ENCODE measurements around the gene DNAJB9. TPM values are rescaled to one million over a fixed set of nuclear protein-coding genes. Genes with fewer than 3 reads are reported as not detected.

Gene DNAJB9
- polyA plus RNA-seq, 2 of the 4 experiments (the other 2 are of a cell fraction) = 14.8 to 16.2 TPM

DNA sequence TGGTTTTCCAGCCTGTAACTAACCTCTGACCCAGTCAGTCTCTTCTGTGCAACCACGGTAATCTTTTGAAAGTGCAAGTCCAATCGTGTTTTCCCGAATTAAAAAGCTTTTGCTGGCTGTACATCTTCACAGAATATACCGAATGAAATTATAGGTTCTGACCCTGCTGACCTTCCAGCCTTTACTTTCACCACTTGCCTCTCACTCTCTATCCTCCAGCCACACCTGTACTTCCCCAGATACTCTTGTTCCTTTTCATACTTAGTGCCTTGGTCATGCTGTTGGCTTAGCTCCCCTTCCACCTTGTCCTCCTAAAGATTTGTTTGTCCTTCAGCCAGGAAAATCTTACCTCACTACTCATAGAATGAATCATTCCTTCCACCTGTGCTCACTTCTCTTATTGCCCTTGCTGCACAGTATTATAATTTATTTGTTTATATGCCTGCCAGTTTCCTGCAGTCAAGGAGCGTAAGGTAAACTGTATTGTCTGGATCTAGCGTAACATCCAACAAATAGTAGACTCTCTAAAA lies 41.4 kb upstream of the DNAJB9 start:
- Histone ChIP-seq H3K4me2 (no peak overlapping the region), H3K4me3 (no peak overlapping the region), H3K9me3 (no peaks in the 10 kb centered on the region), H3K27ac (no peak overlapping the region), H3K4me1 (peaks cover 10% of the 10 kb centered on the region)
- ChIA-PET POLR2A (no interaction called here), CTCF (no interaction called here)
- 81% methylated on average over 6 of the region's 6 CpGs for WGBS (ENCODE audit: missing lambda C conversion rate)
- TF ChIP-seq CHD4 (IDR thresholded peaks at IDR 0.05; ENCODE audit: borderline replicate concordance) = no peak
- no peak for TF ChIP-seq ZSCAN20 (CRISPR knock-in tag; IDR thresholded peaks at IDR 0.05)
- no peak for TF ChIP-seq JUN (IDR thresholded peaks at IDR 0.05)
- no peak for TF ChIP-seq BHLHE40 (IDR thresholded peaks at IDR 0.05; ENCODE audit: low read depth, low read length)
- TF ChIP-seq, protein P1, sequence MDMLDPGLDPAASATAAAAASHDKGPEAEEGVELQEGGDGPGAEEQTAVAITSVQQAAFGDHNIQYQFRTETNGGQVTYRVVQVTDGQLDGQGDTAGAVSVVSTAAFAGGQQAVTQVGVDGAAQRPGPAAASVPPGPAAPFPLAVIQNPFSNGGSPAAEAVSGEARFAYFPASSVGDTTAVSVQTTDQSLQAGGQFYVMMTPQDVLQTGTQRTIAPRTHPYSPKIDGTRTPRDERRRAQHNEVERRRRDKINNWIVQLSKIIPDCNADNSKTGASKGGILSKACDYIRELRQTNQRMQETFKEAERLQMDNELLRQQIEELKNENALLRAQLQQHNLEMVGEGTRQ (IDR thresholded peaks at IDR 0.05) = no peak
- no peak for TF ChIP-seq EP300 (IDR thresholded peaks at IDR 0.05)
- TF ChIP-seq HOXB5 (CRISPR knock-in tag; IDR thresholded peaks at IDR 0.05) = no peak
- TF ChIP-seq RCOR1 (IDR thresholded peaks at IDR 0.05; ENCODE audit: low read depth, low read length) = no peak
- no peak for TF ChIP-seq HDAC2 (IDR thresholded peaks at IDR 0.05)
- TF ChIP-seq MAZ (IDR thresholded peaks at IDR 0.05; ENCODE audit: borderline replicate concordance, low read depth, low read length) = no peak
- TF ChIP-seq SMC3 (IDR thresholded peaks at IDR 0.05) = no peak
- no peak for FAIRE-seq
- DNase-seq (ENCODE audit: low read depth in 1 of 2, low spot score in 1 of 2) = no peak
- ATAC-seq = no peak

DNA sequence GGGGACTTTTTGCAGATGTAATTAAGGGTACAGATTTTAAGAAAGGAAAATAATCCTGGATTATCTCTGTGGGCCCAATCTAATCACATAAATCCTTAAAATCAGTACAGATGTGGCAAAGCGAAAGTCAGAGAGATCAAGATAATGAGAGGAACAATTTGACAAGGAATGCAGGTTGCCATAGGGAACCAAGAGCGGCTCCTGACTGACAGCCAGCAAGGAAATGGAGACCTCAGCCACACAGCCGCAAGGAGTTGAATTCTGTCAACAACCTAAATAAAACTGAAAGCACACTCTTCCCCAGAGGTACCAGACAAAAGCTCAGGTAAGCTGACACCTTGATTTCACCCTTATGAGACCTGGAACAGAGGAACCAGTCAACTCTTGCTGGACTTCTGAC lies 40.3 kb upstream of the DNAJB9 start:
- no peak overlapping the region for H3K27ac ChIP-seq
- ChIA-PET CTCF (interaction anchor here (1.0 kb wide), 1 partner anchor 19 kb away, joined by 5 read pairs; no protein-coding TSS in a partner anchor), POLR2A (no interaction called here)
- WGBS (ENCODE audit: missing lambda C conversion rate) = 86% methylated on average over 3 of the region's 3 CpGs
- H3K4me3 ChIP-seq = no peak overlapping the region
- TF ChIP-seq CHD2 (IDR thresholded peaks at IDR 0.05; ENCODE audit: low read length, partially characterized antibody) = no peak
- TF ChIP-seq, protein P2, sequence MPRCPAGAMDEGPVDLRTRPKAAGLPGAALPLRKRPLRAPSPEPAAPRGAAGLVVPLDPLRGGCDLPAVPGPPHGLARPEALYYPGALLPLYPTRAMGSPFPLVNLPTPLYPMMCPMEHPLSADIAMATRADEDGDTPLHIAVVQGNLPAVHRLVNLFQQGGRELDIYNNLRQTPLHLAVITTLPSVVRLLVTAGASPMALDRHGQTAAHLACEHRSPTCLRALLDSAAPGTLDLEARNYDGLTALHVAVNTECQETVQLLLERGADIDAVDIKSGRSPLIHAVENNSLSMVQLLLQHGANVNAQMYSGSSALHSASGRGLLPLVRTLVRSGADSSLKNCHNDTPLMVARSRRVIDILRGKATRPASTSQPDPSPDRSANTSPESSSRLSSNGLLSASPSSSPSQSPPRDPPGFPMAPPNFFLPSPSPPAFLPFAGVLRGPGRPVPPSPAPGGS (IDR thresholded peaks at IDR 0.05) = no peak
- no peak for TF ChIP-seq HOXB13 (CRISPR knock-in tag; IDR thresholded peaks at IDR 0.05; ENCODE audit: low read depth)
- no peak for TF ChIP-seq CHD4 (IDR thresholded peaks at IDR 0.05; ENCODE audit: borderline replicate concordance)
- no peak for TF ChIP-seq EHF (CRISPR knock-in tag; IDR thresholded peaks at IDR 0.05)
- no peak for TF ChIP-seq ZNF302 (CRISPR knock-in tag; IDR thresholded peaks at IDR 0.05)
- TF ChIP-seq, protein P3, sequence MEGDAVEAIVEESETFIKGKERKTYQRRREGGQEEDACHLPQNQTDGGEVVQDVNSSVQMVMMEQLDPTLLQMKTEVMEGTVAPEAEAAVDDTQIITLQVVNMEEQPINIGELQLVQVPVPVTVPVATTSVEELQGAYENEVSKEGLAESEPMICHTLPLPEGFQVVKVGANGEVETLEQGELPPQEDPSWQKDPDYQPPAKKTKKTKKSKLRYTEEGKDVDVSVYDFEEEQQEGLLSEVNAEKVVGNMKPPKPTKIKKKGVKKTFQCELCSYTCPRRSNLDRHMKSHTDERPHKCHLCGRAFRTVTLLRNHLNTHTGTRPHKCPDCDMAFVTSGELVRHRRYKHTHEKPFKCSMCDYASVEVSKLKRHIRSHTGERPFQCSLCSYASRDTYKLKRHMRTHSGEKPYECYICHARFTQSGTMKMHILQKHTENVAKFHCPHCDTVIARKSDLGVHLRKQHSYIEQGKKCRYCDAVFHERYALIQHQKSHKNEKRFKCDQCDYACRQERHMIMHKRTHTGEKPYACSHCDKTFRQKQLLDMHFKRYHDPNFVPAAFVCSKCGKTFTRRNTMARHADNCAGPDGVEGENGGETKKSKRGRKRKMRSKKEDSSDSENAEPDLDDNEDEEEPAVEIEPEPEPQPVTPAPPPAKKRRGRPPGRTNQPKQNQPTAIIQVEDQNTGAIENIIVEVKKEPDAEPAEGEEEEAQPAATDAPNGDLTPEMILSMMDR (IDR thresholded peaks at IDR 0.05) = no peak
- TF ChIP-seq, protein P4, sequence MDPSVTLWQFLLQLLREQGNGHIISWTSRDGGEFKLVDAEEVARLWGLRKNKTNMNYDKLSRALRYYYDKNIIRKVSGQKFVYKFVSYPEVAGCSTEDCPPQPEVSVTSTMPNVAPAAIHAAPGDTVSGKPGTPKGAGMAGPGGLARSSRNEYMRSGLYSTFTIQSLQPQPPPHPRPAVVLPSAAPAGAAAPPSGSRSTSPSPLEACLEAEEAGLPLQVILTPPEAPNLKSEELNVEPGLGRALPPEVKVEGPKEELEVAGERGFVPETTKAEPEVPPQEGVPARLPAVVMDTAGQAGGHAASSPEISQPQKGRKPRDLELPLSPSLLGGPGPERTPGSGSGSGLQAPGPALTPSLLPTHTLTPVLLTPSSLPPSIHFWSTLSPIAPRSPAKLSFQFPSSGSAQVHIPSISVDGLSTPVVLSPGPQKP (IDR thresholded peaks at IDR 0.05; ENCODE audit: low read depth, low read length) = no peak
- TF ChIP-seq ZSCAN20 (CRISPR knock-in tag; IDR thresholded peaks at IDR 0.05) = no peak
- TF ChIP-seq, protein P5, sequence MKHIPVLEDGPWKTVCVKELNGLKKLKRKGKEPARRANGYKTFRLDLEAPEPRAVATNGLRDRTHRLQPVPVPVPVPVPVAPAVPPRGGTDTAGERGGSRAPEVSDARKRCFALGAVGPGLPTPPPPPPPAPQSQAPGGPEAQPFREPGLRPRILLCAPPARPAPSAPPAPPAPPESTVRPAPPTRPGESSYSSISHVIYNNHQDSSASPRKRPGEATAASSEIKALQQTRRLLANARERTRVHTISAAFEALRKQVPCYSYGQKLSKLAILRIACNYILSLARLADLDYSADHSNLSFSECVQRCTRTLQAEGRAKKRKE (CRISPR knock-in tag; IDR thresholded peaks at IDR 0.05; ENCODE audit: low read depth) = no peak
- no peak for TF ChIP-seq FOXS1 (CRISPR knock-in tag; IDR thresholded peaks at IDR 0.05)
- TF ChIP-seq FOSB (CRISPR knock-in tag; IDR thresholded peaks at IDR 0.05) = no peak
- TF ChIP-seq, protein P6, sequence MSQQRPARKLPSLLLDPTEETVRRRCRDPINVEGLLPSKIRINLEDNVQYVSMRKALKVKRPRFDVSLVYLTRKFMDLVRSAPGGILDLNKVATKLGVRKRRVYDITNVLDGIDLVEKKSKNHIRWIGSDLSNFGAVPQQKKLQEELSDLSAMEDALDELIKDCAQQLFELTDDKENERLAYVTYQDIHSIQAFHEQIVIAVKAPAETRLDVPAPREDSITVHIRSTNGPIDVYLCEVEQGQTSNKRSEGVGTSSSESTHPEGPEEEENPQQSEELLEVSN (IDR thresholded peaks at IDR 0.05; ENCODE audit: borderline replicate concordance, low read depth) = no peak
- TF ChIP-seq, protein P1 (IDR thresholded peaks at IDR 0.05) = no peak
- TF ChIP-seq, protein P7, sequence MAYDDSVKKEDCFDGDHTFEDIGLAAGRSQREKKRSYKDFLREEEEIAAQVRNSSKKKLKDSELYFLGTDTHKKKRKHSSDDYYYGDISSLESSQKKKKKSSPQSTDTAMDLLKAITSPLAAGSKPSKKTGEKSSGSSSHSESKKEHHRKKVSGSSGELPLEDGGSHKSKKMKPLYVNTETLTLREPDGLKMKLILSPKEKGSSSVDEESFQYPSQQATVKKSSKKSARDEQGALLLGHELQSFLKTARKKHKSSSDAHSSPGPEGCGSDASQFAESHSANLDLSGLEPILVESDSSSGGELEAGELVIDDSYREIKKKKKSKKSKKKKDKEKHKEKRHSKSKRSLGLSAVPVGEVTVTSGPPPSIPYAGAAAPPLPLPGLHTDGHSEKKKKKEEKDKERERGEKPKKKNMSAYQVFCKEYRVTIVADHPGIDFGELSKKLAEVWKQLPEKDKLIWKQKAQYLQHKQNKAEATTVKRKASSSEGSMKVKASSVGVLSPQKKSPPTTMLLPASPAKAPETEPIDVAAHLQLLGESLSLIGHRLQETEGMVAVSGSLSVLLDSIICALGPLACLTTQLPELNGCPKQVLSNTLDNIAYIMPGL (CRISPR knock-in tag; IDR thresholded peaks at IDR 0.05; ENCODE audit: borderline replicate concordance) = no peak
- TF ChIP-seq, protein P8, sequence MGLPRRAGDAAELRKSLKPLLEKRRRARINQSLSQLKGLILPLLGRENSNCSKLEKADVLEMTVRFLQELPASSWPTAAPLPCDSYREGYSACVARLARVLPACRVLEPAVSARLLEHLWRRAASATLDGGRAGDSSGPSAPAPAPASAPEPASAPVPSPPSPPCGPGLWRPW (IDR thresholded peaks at IDR 0.05) = no peak
- TF ChIP-seq HEYL (CRISPR knock-in tag; IDR thresholded peaks at IDR 0.05) = no peak
- no peak for TF ChIP-seq BHLHE40 (IDR thresholded peaks at IDR 0.05; ENCODE audit: low read depth, low read length)
- no peak for TF ChIP-seq SREBF2 (IDR thresholded peaks at IDR 0.05)
- no peak for TF ChIP-seq FOSL2 (IDR thresholded peaks at IDR 0.05)
- TF ChIP-seq FOSL2 (CRISPR knock-in tag; IDR thresholded peaks at IDR 0.05) = no peak
- FAIRE-seq = no peak
- DNase-seq (ENCODE audit: low read depth in 1 of 2, low spot score in 1 of 2) = no peak
- ATAC-seq = no peak
- H3K4me1 ChIP-seq = peaks cover 8% of the 10 kb centered on the region
- no peaks in the 10 kb centered on the region for H3K9me3 ChIP-seq
- H3K4me2 ChIP-seq = no peak overlapping the region
